Mucosa of rectum (tissue), 2 donors: Measurements from ENCODE around the gene VAV3.

Source experiments
- H3K27ac ChIP-seq, 2 donors: one replicate each; pipeline ENCODE4 v1.7.0; 2013; ENCODE audit warnings: inconsistent platforms in 2 of 2, low read depth in 2 of 2, low read length in 2 of 2
- H3K27me3 ChIP-seq, 2 donors: one replicate each; pipeline ENCODE4 v1.7.0; 2013; ENCODE audit warnings: low read length in 2 of 2; ENCODE audit not compliant: control insufficient read depth in 2 of 2, insufficient read depth in 2 of 2
- H3K36me3 ChIP-seq, 2 donors: one replicate each; pipeline ENCODE4 v1.7.0; 2013; ENCODE audit warnings: low read length in 2 of 2; ENCODE audit not compliant: control insufficient read depth in 2 of 2, insufficient read depth in 2 of 2
- H3K4me1 ChIP-seq, 2 donors: one replicate each; pipeline ENCODE4 v1.7.0; 2013; ENCODE audit warnings: low read length in 2 of 2, mild to moderate bottlenecking in 1 of 2; ENCODE audit not compliant: control insufficient read depth in 2 of 2, insufficient read depth in 2 of 2
- H3K4me3 ChIP-seq, 2 donors: one replicate each; pipeline ENCODE4 v1.7.0; 2013; ENCODE audit warnings: low read length in 2 of 2
- H3K9ac ChIP-seq, 2 donors: one replicate each; pipeline ENCODE4 v1.7.0; 2013; ENCODE audit warnings: low read length in 2 of 2, low read depth in 1 of 2, mild to moderate bottlenecking in 1 of 2
- H3K9me3 ChIP-seq, 2 donors: one replicate each; pipeline ENCODE4 v1.7.0; 2013; ENCODE audit warnings: low read length in 2 of 2; ENCODE audit not compliant: control insufficient read depth in 2 of 2
- donor health status: healthy.
- donor health status: Normal muscosa, but diverticular disease.

The VAV3 gene

GRCh38 chr1:107833061-107833460 is 131.9 kb downstream of the VAV3 start:
- no peak overlapping the region for H3K27ac ChIP-seq
- no peak overlapping the region for H3K9ac ChIP-seq
- no peaks in the 10 kb centered on the region for H3K9me3 ChIP-seq
- no peak overlapping the region for H3K4me3 ChIP-seq
- H3K27me3 ChIP-seq = no peaks in the 10 kb centered on the region
- no peaks in the 10 kb centered on the region for H3K4me1 ChIP-seq
- no peaks in the 10 kb centered on the region for H3K36me3 ChIP-seq

DNA sequence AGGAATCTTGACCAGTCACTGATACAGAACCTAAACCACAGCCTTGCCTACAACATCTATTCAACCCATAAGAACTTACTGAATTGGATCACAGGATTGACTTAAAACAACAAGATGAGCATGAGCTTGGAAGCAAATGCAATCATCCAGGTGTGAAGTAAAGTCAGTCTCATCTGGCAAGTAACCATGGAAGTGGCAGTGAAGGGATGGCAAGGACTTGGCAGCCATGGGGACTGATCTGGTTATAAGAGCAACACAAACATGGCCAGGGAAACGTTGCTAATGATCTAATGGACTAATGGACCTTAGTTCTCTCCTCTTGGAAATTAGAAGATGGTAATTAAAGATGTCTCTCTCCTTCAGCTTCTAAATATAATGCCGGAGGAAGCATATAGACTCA is 133.1 kb downstream of the VAV3 start:
- H3K27ac ChIP-seq = no peak overlapping the region
- no peak overlapping the region for H3K9ac ChIP-seq
- no peaks in the 10 kb centered on the region for H3K27me3 ChIP-seq
- H3K4me1 ChIP-seq = no peaks in the 10 kb centered on the region
- H3K36me3 ChIP-seq = no peaks in the 10 kb centered on the region
- H3K4me3 ChIP-seq = no peak overlapping the region
- no peaks in the 10 kb centered on the region for H3K9me3 ChIP-seq

DNA sequence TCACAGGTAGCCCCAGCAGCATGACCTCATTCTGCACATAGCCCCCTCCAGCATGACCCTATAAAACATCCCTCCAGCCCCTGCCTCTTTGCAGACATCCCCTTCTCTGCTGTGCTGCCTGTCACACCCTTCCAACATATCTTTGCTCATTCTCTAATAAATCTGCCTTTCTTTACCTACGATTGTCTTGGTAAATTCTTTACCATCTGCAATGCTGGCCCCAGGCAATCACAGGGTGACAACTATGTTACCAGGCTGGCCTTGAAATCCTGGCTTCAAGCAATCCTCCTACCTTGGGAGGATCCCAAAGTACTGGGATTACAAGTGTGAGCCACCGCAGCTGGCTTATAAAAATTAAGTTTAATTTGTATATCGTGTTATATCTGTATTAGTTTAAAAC is 134.5 kb downstream of the VAV3 start:
- Histone ChIP-seq H3K27ac (no peak overlapping the region), H3K4me3 (no peak overlapping the region), H3K27me3 (no peaks in the 10 kb centered on the region), H3K9me3 (no peaks in the 10 kb centered on the region), H3K9ac (no peak overlapping the region), H3K4me1 (no peaks in the 10 kb centered on the region), H3K36me3 (no peaks in the 10 kb centered on the region)

- H3K9ac ChIP-seq = no peak overlapping the region
- H3K27ac ChIP-seq = no peak overlapping the region
- no peak overlapping the region for H3K4me3 ChIP-seq
- no peaks in the 10 kb centered on the region for H3K36me3 ChIP-seq
- H3K4me1 ChIP-seq = no peaks in the 10 kb centered on the region
- no peaks in the 10 kb centered on the region for H3K9me3 ChIP-seq
- no peaks in the 10 kb centered on the region for H3K27me3 ChIP-seq
Observed at GRCh38 chr1:107830075-107830474, 134.9 kb downstream of the VAV3 start.

DNA sequence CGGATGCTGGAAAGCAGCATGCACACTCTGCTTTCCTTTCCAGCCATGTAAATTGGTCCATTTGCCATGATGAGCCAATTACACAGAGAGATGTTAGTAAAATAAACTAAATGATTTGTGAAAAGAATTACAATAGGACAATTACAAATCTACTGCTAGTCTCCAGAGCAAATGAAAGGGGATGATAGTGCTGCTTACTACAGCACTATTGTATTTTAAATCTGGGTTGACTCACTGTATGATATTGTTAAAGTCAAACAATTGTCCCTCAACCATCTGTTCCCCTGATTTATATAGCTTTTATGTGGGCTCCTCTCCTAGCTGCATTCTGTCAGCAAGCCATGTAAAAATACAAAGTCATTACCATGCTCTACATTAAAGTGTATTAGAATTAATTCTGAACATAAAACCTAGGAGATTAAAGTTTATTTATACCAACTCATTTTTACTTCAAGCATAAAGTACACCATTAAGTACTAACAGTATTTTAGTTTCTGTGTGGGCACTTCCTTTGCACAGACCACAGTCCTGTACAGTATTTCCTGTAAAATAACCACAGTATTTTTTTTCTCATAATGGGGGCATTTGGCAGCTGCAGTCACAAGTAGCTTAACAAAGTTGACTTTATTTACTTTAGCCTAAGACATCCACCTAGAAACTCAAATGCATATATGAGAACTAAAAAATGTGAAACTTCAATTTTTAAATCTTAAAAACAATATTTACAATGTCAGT is 135.8 kb downstream of the VAV3 start:
- Histone ChIP-seq H3K4me3 (no peak overlapping the region), H3K9me3 (no peaks in the 10 kb centered on the region), H3K36me3 (no peaks in the 10 kb centered on the region), H3K27ac (no peak overlapping the region), H3K4me1 (no peaks in the 10 kb centered on the region), H3K27me3 (no peaks in the 10 kb centered on the region), H3K9ac (no peak overlapping the region)

DNA sequence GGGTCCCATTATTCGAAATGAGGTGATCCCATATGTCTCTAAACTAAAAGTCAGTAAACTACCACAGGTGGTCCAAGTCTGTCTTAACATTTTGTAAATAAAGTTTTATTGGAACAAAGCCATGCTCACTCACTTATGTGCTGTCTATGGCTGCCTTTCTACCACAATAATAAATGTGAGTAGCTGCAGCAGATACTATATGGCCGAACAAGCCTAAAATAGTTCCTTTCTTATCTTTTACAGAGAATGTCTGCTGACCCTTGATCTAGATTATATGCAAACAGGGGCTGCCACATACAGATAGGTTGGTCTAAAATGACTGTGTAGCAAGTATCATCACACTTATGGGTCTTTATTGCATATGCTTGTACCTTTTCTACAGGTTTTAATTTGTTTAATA is 140.0 kb downstream of the VAV3 start:
- Histone ChIP-seq H3K27me3 (no peaks in the 10 kb centered on the region), H3K9me3 (peaks cover 0 to 3% of the 10 kb centered on the region in 2 donors), H3K36me3 (no peaks in the 10 kb centered on the region), H3K9ac (no peak overlapping the region), H3K4me3 (no peak overlapping the region), H3K27ac (no peak overlapping the region), H3K4me1 (no peaks in the 10 kb centered on the region)

- Histone ChIP-seq H3K4me3 (no peak overlapping the region), H3K9ac (no peak overlapping the region), H3K9me3 (peaks cover 0 to 3% of the 10 kb centered on the region in 2 donors), H3K27ac (no peak overlapping the region), H3K4me1 (no peaks in the 10 kb centered on the region), H3K27me3 (no peaks in the 10 kb centered on the region), H3K36me3 (no peaks in the 10 kb centered on the region)
Observed at GRCh38 chr1:107821340-107821739, 143.6 kb downstream of the VAV3 start.

GRCh38 chr1:107820801-107821200 is 144.2 kb downstream of the VAV3 start:
- no peaks in the 10 kb centered on the region for H3K36me3 ChIP-seq
- no peak overlapping the region for H3K27ac ChIP-seq
- no peak overlapping the region for H3K9ac ChIP-seq
- H3K9me3 ChIP-seq = peaks cover 0 to 3% of the 10 kb centered on the region in 2 donors
- H3K27me3 ChIP-seq = no peaks in the 10 kb centered on the region
- no peak overlapping the region for H3K4me3 ChIP-seq
- H3K4me1 ChIP-seq = no peaks in the 10 kb centered on the region

GRCh38 chr1:107817935-107818334 is 147.0 kb downstream of the VAV3 start:
- Histone ChIP-seq H3K4me1 (no peaks in the 10 kb centered on the region), H3K36me3 (no peaks in the 10 kb centered on the region), H3K27me3 (no peaks in the 10 kb centered on the region), H3K9ac (no peak overlapping the region), H3K4me3 (no peak overlapping the region), H3K27ac (no peak overlapping the region), H3K9me3 (no peaks in the 10 kb centered on the region)

DNA sequence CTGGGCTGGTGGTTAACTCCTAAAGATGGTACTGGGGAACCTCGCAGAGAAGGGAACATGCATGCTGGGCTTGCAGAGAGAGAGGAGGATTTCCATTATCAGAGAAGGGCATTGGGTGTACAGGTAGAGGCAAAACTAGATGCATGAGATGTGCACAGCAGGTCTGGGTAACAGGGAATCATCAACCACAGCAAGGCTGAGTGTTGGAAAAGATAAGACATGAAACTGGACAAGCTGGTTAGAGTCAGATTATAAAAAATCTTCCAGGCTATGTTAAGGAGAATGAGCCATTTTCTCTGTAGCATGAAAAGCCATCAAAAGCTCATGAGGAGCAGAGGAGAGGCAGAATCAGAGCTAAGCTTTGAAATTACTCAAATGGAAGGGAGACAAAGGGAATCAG is 147.8 kb downstream of the VAV3 start:
- Histone ChIP-seq H3K9ac (no peak overlapping the region), H3K36me3 (no peaks in the 10 kb centered on the region), H3K27me3 (no peaks in the 10 kb centered on the region), H3K27ac (no peak overlapping the region), H3K4me1 (no peaks in the 10 kb centered on the region), H3K9me3 (no peaks in the 10 kb centered on the region), H3K4me3 (no peak overlapping the region)
